ENCODE results near the gene NDOR1. TPM values are rescaled to one million over a fixed set of nuclear protein-coding genes. Genes with fewer than 3 reads are reported as not detected.
A peak's percentile ranks its signal among the peaks of the same experiment; 100 is the strongest.

The NDOR1 gene
- total and polyA plus RNA-seq, 2 of the 8 experiments (the other 6 are each of a cell fraction or from before 2014, with no cell fraction given), result 25.7 to 32.3 TPM

- TF ChIP-seq E2F6 (IDR thresholded peaks at IDR 0.05) (no peak), TEAD4 (IDR thresholded peaks at IDR 0.05; ENCODE audit: low read depth, low read length) (no peak), RAD21 (IDR thresholded peaks at IDR 0.05 in 1 of 2, conservative IDR thresholded peaks at IDR 0.05 in 1 of 2; ENCODE audit: low read depth in 2 of 2, low read length in 2 of 2) (no peak), POLR2A (IDR thresholded peaks at IDR 0.05; ENCODE audit: control extremely low read depth in 1 of 2, low read depth in 2 of 2, low read length in 2 of 2) (no peak), TAF1 (IDR thresholded peaks at IDR 0.05; ENCODE audit: low read depth, low read length) (no peak), GABPA (IDR thresholded peaks at IDR 0.05; ENCODE audit: borderline replicate concordance, insufficient read depth, low read length) (no peak)
- H3K4ac ChIP-seq (replicated peaks; ENCODE audit: insufficient read length, low read depth, low read length), result peak overlapping the region; percentile 85
- H3K18ac ChIP-seq (ENCODE audit: extremely low read depth, low read length), result no peak overlapping the region
- H3K56ac ChIP-seq (replicated peaks; ENCODE audit: insufficient read length, low read depth, low read length), result no peak overlapping the region
- H2BK5ac ChIP-seq (ENCODE audit: low read depth, low read length), result peak overlapping the region; percentile 90
- H4K8ac ChIP-seq (ENCODE audit: extremely low read depth, insufficient read depth, low read length), result peak overlapping the region; percentile 51
- DNase-seq (ENCODE audit: low read depth in 1 of 2, low spot score in 2 of 2) (no peak), FAIRE-seq (no peak)
- H3K14ac ChIP-seq (ENCODE audit: insufficient read length), result no peak overlapping the region
- no peak overlapping the region for H2BK15ac ChIP-seq (ENCODE audit: low read length)
- H3K79me1 ChIP-seq (ENCODE audit: low read depth, low read length), result no peaks in the 10 kb centered on the region
- H2AFZ ChIP-seq (ENCODE audit: low read length), result no peak overlapping the region
- H3K4me1 ChIP-seq (replicated peaks in 1 of 4; ENCODE audit: control insufficient read depth in 3 of 4, insufficient read depth in 4 of 4, low read length in 3 of 4), result peaks cover 0 to 24% (median 10%) of the 10 kb centered on the region in 4 experiments; a peak in 5 of 7 replicates
- H3K27ac ChIP-seq (ENCODE audit: low read depth, low read length), result no peak overlapping the region
- ChIA-PET CTCF (ENCODE audit: partially characterized antibody) (interaction anchor here (1.0 to 20.2 kb wide), 16 partner anchors 13 to 438 kb away, joined by 3 to 204 read pairs (median 6); partner anchors contain the start of genes ANAPC2, LRRC26, SAPCD2 and SSNA1), POLR2A (ENCODE audit: partially characterized antibody) (interaction anchor here (1.1 to 69.9 kb wide), 5 partner anchors 8 to 37 kb away, joined by 4 to 1462 read pairs (median 7); partner anchors contain the start of genes ANAPC2, NDOR1, NELFB and SSNA1)
- H3K27me3 ChIP-seq (replicated peaks in 1 of 4; ENCODE audit: control insufficient read depth in 3 of 4, extremely low read depth in 1 of 4, insufficient read depth in 3 of 4, low read length in 3 of 4), result no peaks in the 10 kb centered on the region; a peak in 2 of 7 replicates
- H4K5ac ChIP-seq (ENCODE audit: insufficient read length, low read depth, low read length), result no peak overlapping the region
- no peak overlapping the region for H2BK120ac ChIP-seq (replicated peaks; ENCODE audit: low read depth, low read length)
- H3K9me3 ChIP-seq (ENCODE audit: insufficient read depth in 2 of 2, low read depth in 1 of 2, low read length in 1 of 2), result no peaks in the 10 kb centered on the region
- WGBS, 2 experiments (ENCODE audit: extremely low coverage in 1 of 2, insufficient coverage in 1 of 2, insufficient read length in 1 of 2, insufficient replicate concordance in 2 of 2, low coverage in 1 of 2, low lambda C conversion rate in 2 of 2, missing lambda C conversion rate in 1 of 2), result 88% methylated on average over 21 of the region's 21 CpGs; no CpG with 5 or more reads in 1 of the 2 experiments
- H3K23ac ChIP-seq (ENCODE audit: insufficient read length), result no peak overlapping the region
- peak overlapping the region; percentile 68; the same call in 1 of the 2 replicates for H2BK12ac ChIP-seq (ENCODE audit: low read depth, low read length)
- no peaks in the 10 kb centered on the region for H4K20me1 ChIP-seq (replicated peaks in 1 of 2; ENCODE audit: control insufficient read depth in 1 of 2, insufficient read depth in 2 of 2, low read length in 2 of 2)
- no peak overlapping the region for H3K9ac ChIP-seq (replicated peaks in 1 of 4; ENCODE audit: extremely low read depth in 1 of 4, low read depth in 3 of 4, low read length in 3 of 4)
- H3K23me2 ChIP-seq (ENCODE audit: low read depth, low read length), result peaks cover 18% of the 10 kb centered on the region; the same call in 1 of the 2 replicates
- H3K79me2 ChIP-seq (ENCODE audit: control insufficient read depth in 1 of 2, insufficient read depth in 2 of 2, low read length in 2 of 2), result no peaks in the 10 kb centered on the region
- no peak overlapping the region for H2BK20ac ChIP-seq (ENCODE audit: low read length)
- no peaks in the 10 kb centered on the region for H3K36me3 ChIP-seq (ENCODE audit: control insufficient read depth in 2 of 4, insufficient read depth in 4 of 4, low read length in 3 of 4)
- peak overlapping the region; percentile 70; the same call in 1 of the 2 replicates for H2AK5ac ChIP-seq (ENCODE audit: low read depth, low read length)
- peak overlapping the region; percentile 91 for H4K91ac ChIP-seq (replicated peaks; ENCODE audit: insufficient read length, low read length)
- no peak overlapping the region for H3K4me2 ChIP-seq (ENCODE audit: insufficient read depth in 1 of 2, low read depth in 2 of 2, low read length in 2 of 2)
- H3K4me3 ChIP-seq (ENCODE audit: extremely low read depth in 1 of 4, insufficient read depth in 2 of 4, low read depth in 3 of 4, low read length in 4 of 4), result no peak overlapping the region
Observed at GRCh38 chr9:137225699-137226331, 20.3 kb downstream of the NDOR1 start.

Measured in H1 (cell line).